ENCODE measurements around the gene ABHD17B. TPM values are rescaled to one million over a fixed set of nuclear protein-coding genes. Genes with fewer than 3 reads are reported as not detected.

ABHD17B gene
- total and polyA plus RNA-seq, 2 donors (not counting 1 experiment from before 2014, with no cell fraction given), result 14.6 to 20.6 TPM

- H3K4me3 ChIP-seq (replicated peaks in 1 of 4; ENCODE audit: control extremely low read depth in 1 of 4, insufficient read depth in 1 of 4, low read depth in 3 of 4, low read length in 4 of 4), result no peak overlapping the region
- H3K4me1 ChIP-seq (ENCODE audit: control insufficient read depth, extremely low read depth, insufficient read depth, low read length), result no peaks in the 10 kb centered on the region
- H4K20me1 ChIP-seq (ENCODE audit: control insufficient read depth, extremely low read depth, insufficient read depth, low read length), result no peaks in the 10 kb centered on the region
- H3K27ac ChIP-seq (ENCODE audit: insufficient read depth, low read length), result no peak overlapping the region
- H3K27me3 ChIP-seq (ENCODE audit: control insufficient read depth, insufficient read depth, low read length), result no peaks in the 10 kb centered on the region
- no peak overlapping the region for H3K4me2 ChIP-seq (ENCODE audit: extremely low read depth, insufficient read depth, low read length)
- no peak overlapping the region for H3K9ac ChIP-seq (ENCODE audit: insufficient read depth, low read length)
- no peak overlapping the region for H2AFZ ChIP-seq (ENCODE audit: low read length)
- H3K79me2 ChIP-seq (ENCODE audit: control insufficient read depth, insufficient read depth, low read length), result peaks cover 18% of the 10 kb centered on the region
- DNase-seq (ENCODE audit: low read depth in 2 of 2), result peak; percentile 18 to 50
- H3K36me3 ChIP-seq (ENCODE audit: control insufficient read depth, insufficient read depth, low read length), result no peaks in the 10 kb centered on the region
- TF ChIP-seq, protein P1, sequence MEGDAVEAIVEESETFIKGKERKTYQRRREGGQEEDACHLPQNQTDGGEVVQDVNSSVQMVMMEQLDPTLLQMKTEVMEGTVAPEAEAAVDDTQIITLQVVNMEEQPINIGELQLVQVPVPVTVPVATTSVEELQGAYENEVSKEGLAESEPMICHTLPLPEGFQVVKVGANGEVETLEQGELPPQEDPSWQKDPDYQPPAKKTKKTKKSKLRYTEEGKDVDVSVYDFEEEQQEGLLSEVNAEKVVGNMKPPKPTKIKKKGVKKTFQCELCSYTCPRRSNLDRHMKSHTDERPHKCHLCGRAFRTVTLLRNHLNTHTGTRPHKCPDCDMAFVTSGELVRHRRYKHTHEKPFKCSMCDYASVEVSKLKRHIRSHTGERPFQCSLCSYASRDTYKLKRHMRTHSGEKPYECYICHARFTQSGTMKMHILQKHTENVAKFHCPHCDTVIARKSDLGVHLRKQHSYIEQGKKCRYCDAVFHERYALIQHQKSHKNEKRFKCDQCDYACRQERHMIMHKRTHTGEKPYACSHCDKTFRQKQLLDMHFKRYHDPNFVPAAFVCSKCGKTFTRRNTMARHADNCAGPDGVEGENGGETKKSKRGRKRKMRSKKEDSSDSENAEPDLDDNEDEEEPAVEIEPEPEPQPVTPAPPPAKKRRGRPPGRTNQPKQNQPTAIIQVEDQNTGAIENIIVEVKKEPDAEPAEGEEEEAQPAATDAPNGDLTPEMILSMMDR (conservative IDR thresholded peaks at IDR 0.05 in 1 of 2, IDR thresholded peaks at IDR 0.05 in 1 of 2; ENCODE audit: low read depth in 1 of 2, low read length in 2 of 2), result no peak
- TF ChIP-seq EZH2 (IDR thresholded peaks at IDR 0.05; ENCODE audit: low read length, missing control alignments), result no peak
- no peaks in the 10 kb centered on the region for H3K9me3 ChIP-seq (ENCODE audit: control insufficient read depth, insufficient read depth, low read depth, low read length)
Measured at GRCh38 chr9:71895117-71895516, 15.9 kb downstream of the ABHD17B start.

- H3K27ac ChIP-seq (ENCODE audit: insufficient read depth, low read length), result no peak overlapping the region
- peaks cover 13% of the 10 kb centered on the region for H3K79me2 ChIP-seq (ENCODE audit: control insufficient read depth, insufficient read depth, low read length)
- H3K4me3 ChIP-seq (replicated peaks in 1 of 4; ENCODE audit: control extremely low read depth in 1 of 4, insufficient read depth in 1 of 4, low read depth in 3 of 4, low read length in 4 of 4), result no peak overlapping the region
- no peak overlapping the region for H3K4me2 ChIP-seq (ENCODE audit: extremely low read depth, insufficient read depth, low read length)
- no peak for TF ChIP-seq EZH2 (IDR thresholded peaks at IDR 0.05; ENCODE audit: low read length, missing control alignments)
- TF ChIP-seq, protein P1 (conservative IDR thresholded peaks at IDR 0.05 in 1 of 2, IDR thresholded peaks at IDR 0.05 in 1 of 2; ENCODE audit: low read depth in 1 of 2, low read length in 2 of 2), result no peak
- no peaks in the 10 kb centered on the region for H4K20me1 ChIP-seq (ENCODE audit: control insufficient read depth, extremely low read depth, insufficient read depth, low read length)
- no peak overlapping the region for H3K9ac ChIP-seq (ENCODE audit: insufficient read depth, low read length)
- no peaks in the 10 kb centered on the region for H3K36me3 ChIP-seq (ENCODE audit: control insufficient read depth, insufficient read depth, low read length)
- DNase-seq (ENCODE audit: low read depth in 2 of 2), result no peak
- no peaks in the 10 kb centered on the region for H3K9me3 ChIP-seq (ENCODE audit: control insufficient read depth, insufficient read depth, low read depth, low read length)
- no peak overlapping the region for H2AFZ ChIP-seq (ENCODE audit: low read length)
- H3K27me3 ChIP-seq (ENCODE audit: control insufficient read depth, insufficient read depth, low read length), result no peaks in the 10 kb centered on the region
- no peaks in the 10 kb centered on the region for H3K4me1 ChIP-seq (ENCODE audit: control insufficient read depth, extremely low read depth, insufficient read depth, low read length)
Measured at GRCh38 chr9:71891557-71892189, 19.3 kb downstream of the ABHD17B start.

GRCh38 chr9:71890042-71890679, 20.8 kb downstream of the ABHD17B start:
- no peak overlapping the region for H2AFZ ChIP-seq (ENCODE audit: low read length)
- H3K9ac ChIP-seq (ENCODE audit: insufficient read depth, low read length), result no peak overlapping the region
- H3K27me3 ChIP-seq (ENCODE audit: control insufficient read depth, insufficient read depth, low read length), result no peaks in the 10 kb centered on the region
- no peak overlapping the region for H3K4me3 ChIP-seq (replicated peaks in 1 of 4; ENCODE audit: control extremely low read depth in 1 of 4, insufficient read depth in 1 of 4, low read depth in 3 of 4, low read length in 4 of 4)
- no peak overlapping the region for H3K27ac ChIP-seq (ENCODE audit: insufficient read depth, low read length)
- TF ChIP-seq, protein P1 (conservative IDR thresholded peaks at IDR 0.05 in 1 of 2, IDR thresholded peaks at IDR 0.05 in 1 of 2; ENCODE audit: low read depth in 1 of 2, low read length in 2 of 2), result no peak
- TF ChIP-seq EZH2 (IDR thresholded peaks at IDR 0.05; ENCODE audit: low read length, missing control alignments), result no peak
- peaks cover 14% of the 10 kb centered on the region for H3K79me2 ChIP-seq (ENCODE audit: control insufficient read depth, insufficient read depth, low read length)
- no peaks in the 10 kb centered on the region for H3K4me1 ChIP-seq (ENCODE audit: control insufficient read depth, extremely low read depth, insufficient read depth, low read length)
- H3K36me3 ChIP-seq (ENCODE audit: control insufficient read depth, insufficient read depth, low read length), result no peaks in the 10 kb centered on the region
- H3K9me3 ChIP-seq (ENCODE audit: control insufficient read depth, insufficient read depth, low read depth, low read length), result no peaks in the 10 kb centered on the region
- H3K4me2 ChIP-seq (ENCODE audit: extremely low read depth, insufficient read depth, low read length), result no peak overlapping the region
- no peak for DNase-seq (ENCODE audit: low read depth in 2 of 2)
- no peaks in the 10 kb centered on the region for H4K20me1 ChIP-seq (ENCODE audit: control insufficient read depth, extremely low read depth, insufficient read depth, low read length)

All from fibroblast of lung (primary cell).